Measurements from ENCODE around the gene EIF2S2.
"Not testable (repeated sequence)": the region's sequence is repeated elsewhere in the genome, so short reads cannot be mapped to it uniquely, and the experiment has no call there.

Gene EIF2S2

GRCh38 chr20:34111702-34112599 lies at the start of gene EIF2S2:
Gene EIF2S2 (minus strand): TSS chr20:34112243. CDS start chr20:34112110, 133 bp downstream.
- in situ Hi-C loops (cut with MboI; ENCODE audit: low sequenced_read_pairs): no loop called here

GRCh38 chr20:34157697-34158096 lies 45.7 kb upstream of the EIF2S2 start:
- in situ Hi-C loops (cut with MboI; ENCODE audit: low sequenced_read_pairs): not testable (repeated sequence)

GRCh38 chr20:34155836-34156235 lies 43.8 kb upstream of the EIF2S2 start:
- in situ Hi-C loops (cut with MboI; ENCODE audit: low sequenced_read_pairs): no loop called here

- in situ Hi-C loops (cut with MboI; ENCODE audit: low sequenced_read_pairs): not testable (repeated sequence)
These were observed 41.1 kb upstream of the EIF2S2 start for GRCh38 chr20:34153169-34153568.

- in situ Hi-C loops (cut with MboI; ENCODE audit: low sequenced_read_pairs): not testable (repeated sequence)
These were observed 40.0 kb upstream of the EIF2S2 start for GRCh38 chr20:34152073-34152472.

GRCh38 chr20:34150306-34151000 lies 38.4 kb upstream of the EIF2S2 start:
- in situ Hi-C loops (cut with MboI; ENCODE audit: low sequenced_read_pairs): no loop called here

- in situ Hi-C loops (cut with MboI; ENCODE audit: low sequenced_read_pairs): no loop called here
These were observed 33.3 kb upstream of the EIF2S2 start for GRCh38 chr20:34145280-34145819.

GRCh38 chr20:34143951-34144350 lies 31.9 kb upstream of the EIF2S2 start:
- in situ Hi-C loops (cut with MboI; ENCODE audit: low sequenced_read_pairs): no loop called here

- in situ Hi-C loops (cut with MboI; ENCODE audit: low sequenced_read_pairs): no loop called here
These were observed 30.1 kb upstream of the EIF2S2 start for GRCh38 chr20:34142121-34142520.

GRCh38 chr20:34141293-34141692 lies 29.2 kb upstream of the EIF2S2 start:
- in situ Hi-C loops (cut with MboI; ENCODE audit: low sequenced_read_pairs): no loop called here

GRCh38 chr20:34135525-34136275 lies 23.7 kb upstream of the EIF2S2 start:
- in situ Hi-C loops (cut with MboI; ENCODE audit: low sequenced_read_pairs): not testable (repeated sequence)

- in situ Hi-C loops (cut with MboI; ENCODE audit: low sequenced_read_pairs): not testable (repeated sequence)
These were observed 21.4 kb upstream of the EIF2S2 start for GRCh38 chr20:34133365-34133860.

GRCh38 chr20:34132943-34133342 lies 20.9 kb upstream of the EIF2S2 start:
- in situ Hi-C loops (cut with MboI; ENCODE audit: low sequenced_read_pairs): not testable (repeated sequence)

- in situ Hi-C loops (cut with MboI; ENCODE audit: low sequenced_read_pairs): not testable (repeated sequence)
These were observed 20.4 kb upstream of the EIF2S2 start for GRCh38 chr20:34132491-34132890.

GRCh38 chr20:34131491-34131890 lies 19.4 kb upstream of the EIF2S2 start:
- in situ Hi-C loops (cut with MboI; ENCODE audit: low sequenced_read_pairs): no loop called here

- in situ Hi-C loops (cut with MboI; ENCODE audit: low sequenced_read_pairs): no loop called here
These were observed 17.6 kb upstream of the EIF2S2 start for GRCh38 chr20:34129518-34130162.

- in situ Hi-C loops (cut with MboI; ENCODE audit: low sequenced_read_pairs): no loop called here
These were observed 15.7 kb upstream of the EIF2S2 start for GRCh38 chr20:34127792-34128191.

GRCh38 chr20:34124469-34125249 lies 12.6 kb upstream of the EIF2S2 start:
- in situ Hi-C loops (cut with MboI; ENCODE audit: low sequenced_read_pairs): no loop called here

GRCh38 chr20:34123309-34123708 lies 11.3 kb upstream of the EIF2S2 start:
- in situ Hi-C loops (cut with MboI; ENCODE audit: low sequenced_read_pairs): no loop called here
